HG03460 (cell line): ENCODE measurements around the gene PAK2.

Experiments used
- ATAC-seq: cut with Tn5 transposase; IDR thresholded peaks from one replicate; pipeline ENCODE4 v1.9.1; 2021; ENCODE audit not compliant: unreplicated experiment

The PAK2 gene

DNA sequence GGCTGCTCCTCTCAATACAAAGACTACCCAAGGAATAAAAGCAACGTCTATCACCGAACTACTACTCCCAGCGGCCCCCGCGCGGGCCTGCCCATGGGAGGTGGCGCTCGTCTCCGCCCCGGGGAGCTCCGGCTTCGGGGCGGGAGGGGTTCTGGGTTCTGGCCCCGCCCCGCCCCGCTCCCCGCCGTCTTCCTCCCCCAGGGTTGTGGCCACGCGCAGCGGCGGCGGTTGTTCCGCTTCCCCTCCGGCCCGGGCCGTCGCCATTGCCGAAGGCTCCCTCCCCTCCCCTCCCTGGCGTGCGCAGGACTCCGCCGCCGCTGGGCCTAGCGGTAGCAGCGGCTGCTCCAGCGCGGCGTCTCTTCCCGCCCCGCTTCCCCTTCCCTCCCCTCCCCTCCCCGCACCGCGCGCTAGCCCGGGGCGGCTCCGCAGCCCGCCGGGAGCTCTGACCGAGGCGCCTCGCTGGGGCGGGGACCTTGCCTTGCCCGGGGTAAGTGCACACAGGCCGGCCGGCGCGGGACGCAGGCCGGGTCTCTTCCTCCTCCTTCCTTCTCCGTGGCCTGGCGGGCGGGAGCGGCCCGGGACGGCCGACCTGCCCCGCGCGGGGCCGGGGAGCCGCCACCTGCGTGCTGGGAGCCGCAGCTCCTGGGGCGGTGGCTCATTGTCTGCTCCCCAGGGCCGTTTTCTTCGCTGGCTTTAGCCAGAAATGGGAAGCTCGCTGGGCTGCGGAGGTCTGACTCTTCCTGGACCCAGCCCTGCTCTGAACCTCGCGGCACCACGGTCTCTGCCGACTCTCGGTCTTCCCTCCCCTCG is at the start of gene PAK2:
Gene PAK2, plus strand, starts transcription at position 187 of the 810 bp plus-strand sequence. CDS start 42,790 bp downstream, outside the sequence.
- peak; percentile 88 for ATAC-seq

DNA sequence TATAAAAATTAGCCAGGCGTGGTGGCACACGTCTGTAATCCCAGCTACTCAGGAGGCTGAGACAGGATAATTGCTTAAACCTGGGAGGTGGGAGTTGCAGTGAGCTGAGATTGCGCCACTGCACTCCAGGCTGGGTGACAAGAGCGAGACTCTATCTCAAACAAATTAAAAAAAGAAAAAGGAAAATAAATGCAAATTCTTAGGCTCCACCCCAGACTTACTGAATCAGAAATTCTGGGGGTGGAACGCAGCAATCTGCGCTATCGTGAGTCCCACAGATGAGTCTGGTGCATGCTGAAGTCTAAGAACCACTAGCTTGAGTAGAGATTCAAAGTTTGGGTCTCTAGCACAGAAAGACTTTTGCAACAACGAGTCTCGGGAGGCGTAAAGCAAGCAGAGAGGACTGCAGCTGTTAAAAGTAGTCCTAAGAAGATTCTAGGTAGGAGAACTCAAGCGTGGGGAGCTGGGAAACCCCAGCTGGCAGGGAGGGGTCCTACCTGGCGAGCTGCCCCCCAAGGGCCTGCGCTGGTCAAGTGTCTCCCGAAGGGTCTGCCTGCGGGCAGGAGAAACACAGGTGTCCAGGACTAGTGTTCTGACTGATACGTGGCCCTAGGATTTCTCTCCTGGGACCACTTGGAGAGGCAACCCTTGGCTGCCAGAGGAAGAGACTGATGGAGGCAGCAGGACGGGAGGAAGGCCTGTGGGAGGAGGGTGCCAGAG is 49.6 kb upstream of the PAK2 start:
- no peak for ATAC-seq

DNA sequence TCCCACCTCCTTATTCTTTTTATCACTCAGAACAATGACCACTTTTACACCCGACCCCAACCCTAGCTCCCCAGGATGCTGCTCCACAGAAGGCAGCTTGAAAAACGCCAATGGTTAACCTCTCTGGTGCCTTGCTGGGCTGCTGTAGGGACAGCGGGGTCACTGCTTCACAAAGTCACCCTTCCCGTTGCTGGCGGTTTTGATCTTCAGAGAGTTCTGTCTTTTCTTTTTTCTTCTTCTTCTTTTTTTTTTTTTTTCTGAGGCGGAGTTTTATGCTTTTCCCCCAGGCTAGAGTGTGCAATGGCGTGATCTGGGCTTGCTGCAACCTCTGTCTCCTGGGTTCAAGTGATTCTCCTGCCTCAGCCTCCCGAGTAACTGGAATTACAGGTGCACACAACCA is 48.3 kb upstream of the PAK2 start:
- no peak for ATAC-seq

DNA sequence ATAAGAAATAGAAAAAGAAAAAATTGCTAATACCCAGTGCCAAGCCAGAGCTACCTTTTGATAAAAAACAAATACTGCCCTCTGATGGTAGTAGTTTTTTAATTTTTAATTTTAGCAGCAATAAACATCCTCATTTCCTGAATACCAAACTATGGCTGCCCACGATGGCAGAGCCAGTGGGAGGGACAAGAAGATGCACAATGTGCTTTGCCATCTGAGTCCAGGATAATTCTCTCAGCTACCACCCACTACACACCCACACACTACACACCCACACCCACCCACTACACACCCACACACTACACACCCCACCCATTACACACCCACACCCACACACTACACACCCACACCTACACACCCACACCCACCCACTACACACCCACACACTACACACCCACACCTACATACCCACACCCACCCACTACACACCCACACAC is 45.4 kb upstream of the PAK2 start:
- no peak for ATAC-seq

DNA sequence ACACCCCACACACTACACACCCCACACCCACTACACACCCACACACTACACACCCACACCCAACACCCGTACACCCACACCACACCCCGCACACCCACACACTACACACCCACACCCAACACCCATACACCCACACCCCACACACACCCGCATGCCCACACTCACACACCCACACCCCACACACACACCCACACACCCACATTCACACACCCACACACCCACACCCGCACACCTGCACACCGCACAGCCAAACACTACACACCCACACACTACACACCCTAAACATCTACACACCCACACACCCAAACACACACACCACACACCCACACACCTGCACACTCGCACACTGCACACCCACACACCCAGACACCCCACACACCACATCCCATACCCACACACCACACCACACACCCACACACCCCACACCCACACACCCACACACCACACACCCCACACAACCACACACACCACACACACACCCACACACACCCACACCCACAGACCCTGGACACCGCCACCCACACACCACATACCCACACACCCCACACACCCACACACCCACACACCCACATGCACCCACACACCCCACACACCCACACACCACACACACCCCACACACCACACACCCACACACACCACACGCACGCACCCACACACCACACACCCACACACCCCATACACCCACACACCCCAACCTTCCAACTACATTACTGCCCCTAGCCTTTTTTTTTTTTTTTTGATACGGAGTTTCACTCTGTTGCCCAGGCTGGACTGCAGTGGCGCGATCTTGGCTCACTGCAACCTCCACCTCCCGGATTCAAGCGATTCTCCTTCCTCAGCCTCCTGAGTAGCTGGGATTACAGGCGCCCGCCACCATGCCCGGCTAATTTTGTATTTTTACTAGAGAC is 44.5 kb upstream of the PAK2 start:
- no peak for ATAC-seq

- no peak for ATAC-seq
These were observed 43.8 kb upstream of the PAK2 start for GRCh38 chr3:196695849-196696226.

DNA sequence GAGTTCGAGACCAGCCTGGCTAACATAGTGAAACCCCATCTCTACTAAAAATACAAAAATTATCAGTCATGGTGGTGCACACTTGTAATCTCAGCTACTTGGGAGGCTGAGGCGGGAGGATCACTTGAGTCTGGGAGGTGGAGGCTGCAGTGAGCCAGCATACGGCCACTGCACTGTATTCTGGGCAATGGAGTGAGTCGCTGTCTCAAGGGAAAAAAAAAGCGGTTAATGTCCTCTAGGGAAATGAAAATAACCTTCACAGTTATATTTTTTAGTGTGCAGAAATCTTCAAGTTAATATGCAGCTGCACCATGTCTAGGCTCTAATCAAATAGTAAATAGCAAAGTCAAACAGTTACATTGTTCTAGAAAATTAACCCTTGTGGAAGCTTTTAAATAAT is 42.4 kb upstream of the PAK2 start:
- no peak for ATAC-seq

GRCh38 chr3:196699749-196700148 is 39.9 kb upstream of the PAK2 start:
- no peak for ATAC-seq

- no peak for ATAC-seq
These were observed 38.9 kb upstream of the PAK2 start for GRCh38 chr3:196700801-196701200.

DNA sequence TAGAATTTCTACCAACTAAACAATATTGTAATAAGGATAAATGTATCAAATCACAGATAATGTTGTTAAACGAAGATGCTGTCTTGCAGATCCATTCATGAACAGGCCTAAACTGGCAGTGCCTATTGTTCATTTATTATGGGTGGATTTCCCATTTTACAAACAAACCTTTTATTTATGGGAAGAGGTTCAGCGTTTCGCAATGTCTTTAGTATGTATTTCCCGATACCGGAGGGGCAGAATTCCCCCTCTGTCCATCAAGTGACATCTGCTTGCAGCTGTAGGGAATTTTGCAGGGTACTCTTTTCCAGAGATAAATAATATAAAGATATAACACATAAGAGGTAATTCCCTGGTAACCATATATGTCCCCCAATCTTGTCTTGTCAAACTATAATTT is 33.3 kb upstream of the PAK2 start:
- ATAC-seq: no peak

DNA sequence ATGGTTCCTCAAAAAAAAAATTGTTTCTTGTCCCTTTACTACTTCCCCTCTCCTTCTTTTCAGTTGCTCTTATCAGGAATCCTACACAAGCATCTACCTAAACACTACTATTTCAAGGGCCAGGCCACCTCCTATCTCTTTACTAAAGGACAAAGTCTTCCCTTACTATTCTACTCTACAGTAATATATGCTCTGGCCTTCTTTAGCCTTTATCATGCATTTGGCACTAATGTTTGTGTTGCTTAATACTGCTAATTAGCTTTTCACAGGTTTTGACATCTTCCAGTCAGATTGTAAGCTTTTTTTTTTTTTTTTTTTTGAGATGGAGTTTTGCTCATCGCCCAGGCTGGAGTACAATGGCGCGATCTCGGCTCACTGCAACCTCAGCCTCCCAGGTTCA is 32.9 kb upstream of the PAK2 start:
- no peak for ATAC-seq

GRCh38 chr3:196707566-196707965 is 32.1 kb upstream of the PAK2 start:
- ATAC-seq: no peak

- no peak for ATAC-seq
These were observed 31.2 kb upstream of the PAK2 start for GRCh38 chr3:196708467-196708866.

DNA sequence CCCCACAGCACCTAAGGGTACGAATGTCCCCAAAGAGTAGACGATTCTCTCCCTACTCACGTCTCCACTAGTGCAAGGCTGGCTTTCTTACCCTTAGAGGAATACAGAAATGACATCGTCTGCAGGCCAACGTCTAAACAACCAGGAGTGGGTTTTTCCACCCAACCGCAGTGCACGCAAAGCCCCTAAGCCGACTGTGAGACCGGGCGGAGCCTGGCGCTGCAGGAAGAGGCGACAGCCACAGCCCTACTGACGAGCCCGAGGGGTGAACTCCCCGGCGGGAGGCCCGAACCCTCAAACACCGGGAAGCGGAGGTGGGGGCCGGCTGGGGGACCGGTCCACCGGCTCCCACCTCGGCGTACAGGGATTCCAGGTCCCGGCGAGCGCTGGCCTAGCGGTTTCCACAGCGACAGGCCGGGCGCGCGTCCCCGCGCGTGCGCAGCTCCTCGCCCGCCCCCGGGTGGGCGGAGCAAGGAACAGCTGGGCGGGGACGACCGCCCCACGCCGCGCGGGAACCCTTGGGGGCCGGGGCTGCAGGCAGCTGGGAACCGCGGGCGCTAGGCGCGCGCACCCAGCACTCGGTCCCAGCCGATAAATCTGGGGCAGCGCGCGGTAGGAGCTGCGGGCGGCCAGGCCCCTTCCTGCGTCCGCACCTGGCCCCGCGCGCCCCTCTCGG is 27.7 kb upstream of the PAK2 start, which contains the start of the genes CEP19 and PIGX:
Gene CEP19, minus strand, starts transcription at position 413 of the 676 bp plus-strand sequence. CDS start 3,593 bp downstream, outside the sequence.
Gene PIGX, plus strand, starts transcription at position 540 of the 676 bp plus-strand sequence.
- peak; percentile 71 for ATAC-seq

DNA sequence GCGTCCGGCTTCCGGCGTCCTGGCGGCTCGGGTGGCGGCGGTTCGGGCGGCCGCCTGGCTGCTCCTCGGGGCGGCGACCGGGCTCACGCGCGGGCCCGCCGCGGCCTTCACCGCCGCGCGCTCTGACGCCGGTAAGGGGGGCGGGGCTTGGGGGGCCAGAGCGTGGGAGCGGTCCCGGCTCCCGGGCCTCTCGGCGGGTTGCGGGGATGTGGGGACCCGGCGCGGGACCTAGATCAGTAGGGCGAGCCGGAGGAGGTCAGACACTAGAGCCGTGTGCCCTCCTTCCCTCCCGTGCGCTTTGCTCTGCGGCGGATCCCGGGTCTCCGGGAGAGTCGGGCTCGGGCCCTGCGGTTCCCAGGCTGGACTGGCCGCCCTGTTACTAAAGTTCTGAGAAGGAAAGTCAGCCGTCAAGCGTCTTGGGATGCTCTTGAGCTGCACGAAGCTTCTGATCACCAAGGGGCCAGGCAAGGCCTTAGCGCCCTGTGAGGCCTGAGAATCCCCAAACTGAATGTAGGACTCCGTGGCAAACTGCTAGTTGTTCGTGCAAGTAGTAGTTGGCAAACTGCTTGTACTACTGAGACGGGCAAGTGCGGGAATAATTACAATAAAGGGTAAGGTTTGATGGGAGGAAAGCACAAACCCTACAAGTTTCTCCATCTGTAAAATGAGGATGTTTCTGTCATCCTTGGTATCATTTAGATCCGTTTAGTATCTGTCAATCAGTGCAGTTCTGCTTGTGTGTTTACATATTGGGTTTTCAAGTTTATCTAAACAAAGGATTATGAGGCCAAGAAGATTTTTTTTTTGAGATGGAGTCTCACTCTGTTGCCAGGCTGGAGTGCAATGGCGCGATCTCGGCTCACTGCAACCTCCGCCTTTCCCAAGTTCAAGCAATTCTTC is 26.9 kb upstream of the PAK2 start:
- peak; percentile 35 for ATAC-seq

DNA sequence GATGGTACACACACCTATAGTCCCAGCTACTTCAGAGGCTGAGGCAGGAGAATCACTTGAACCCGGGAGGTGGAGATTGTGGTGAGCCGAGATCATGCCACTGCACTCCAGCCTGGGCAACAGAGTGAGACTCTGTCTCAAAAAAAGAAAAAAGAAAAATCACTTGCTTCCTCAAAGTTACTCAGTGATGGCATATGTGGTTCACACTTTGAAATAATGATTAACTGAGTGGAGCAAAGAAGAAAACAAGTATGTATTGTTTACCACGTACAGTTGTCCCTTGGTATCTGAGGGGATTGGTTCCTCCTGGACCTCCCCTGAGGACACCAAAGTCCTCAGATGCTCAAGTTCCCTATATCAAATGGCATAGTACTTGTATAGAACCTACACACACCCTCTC is 22.5 kb upstream of the PAK2 start:
- ATAC-seq: peak; percentile 45

DNA sequence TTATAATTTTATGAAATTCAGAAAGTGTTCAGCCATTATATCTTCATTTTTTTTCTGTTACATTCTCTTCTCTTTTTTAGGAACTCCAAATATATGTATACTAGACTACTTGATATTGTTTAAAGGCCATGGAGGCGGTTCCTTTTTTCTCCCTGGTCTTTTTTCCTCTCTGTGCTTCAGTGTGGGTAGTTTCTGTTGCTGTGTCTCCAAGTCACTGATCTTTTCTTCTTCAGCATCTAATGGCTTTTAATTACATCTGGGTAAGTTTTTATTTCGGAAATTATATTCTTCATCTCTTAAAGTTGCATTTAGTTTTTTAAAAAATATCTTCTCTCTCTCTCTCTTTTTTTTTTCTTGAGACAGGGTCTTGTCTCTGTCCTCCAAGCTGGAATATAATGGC is 18.6 kb upstream of the PAK2 start:
- ATAC-seq: no peak

GRCh38 chr3:196726788-196727675 is 12.6 kb upstream of the PAK2 start:
- no peak for ATAC-seq

DNA sequence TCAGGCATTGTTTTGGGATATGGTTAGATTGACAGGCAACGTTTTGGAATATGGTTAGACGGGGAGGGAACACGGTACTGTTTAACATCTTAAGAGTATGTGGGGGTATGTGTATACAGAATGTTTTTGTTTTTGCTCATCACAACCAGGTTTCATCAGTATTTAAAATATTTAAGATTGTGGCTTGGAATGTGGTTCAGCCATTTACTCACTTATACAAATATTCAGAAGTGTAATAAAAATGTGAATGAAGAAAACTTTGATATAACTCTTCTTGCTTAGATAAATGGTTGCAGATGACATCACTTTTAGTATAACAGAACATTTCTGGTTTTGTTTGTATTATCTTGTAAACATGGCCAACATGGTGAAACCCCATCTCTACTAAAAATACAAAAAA is 3.9 kb upstream of the PAK2 start:
- ATAC-seq: no peak
